Neural cell (in vitro differentiated cells): ENCODE measurements around the gene FYN.

Source experiments
- MXI1 ChIP-seq: fragments of 450-650 bp; conservative IDR thresholded peaks from 2 replicates; pipeline ENCODE4 v1.6.1; 2014; ENCODE audit warnings: antibody characterized with exemption, mild to moderate bottlenecking; ENCODE audit not compliant: poor library complexity, severe bottlenecking
- RAD21 ChIP-seq: fragments of 450-650 bp; conservative IDR thresholded peaks from 2 replicates; pipeline ENCODE4 v1.6.1; 2014; ENCODE audit warnings: antibody characterized with exemption, mild to moderate bottlenecking, moderate library complexity

- TF ChIP-seq MXI1: no peak
- no peak for TF ChIP-seq RAD21
These were observed 104.9 kb downstream of the FYN start for GRCh38 chr6:111768431-111768770.
